ENCODE measurements around the gene TAGLN2.

The TAGLN2 gene

GRCh38 chr1:159870704-159871103 is 54.6 kb downstream of the TAGLN2 start:
- DNase-seq (ENCODE audit: low read depth) = no peak

- no peak for DNase-seq (ENCODE audit: low read depth)
Measured at GRCh38 chr1:159869607-159870006, 55.7 kb downstream of the TAGLN2 start.

- no peak for DNase-seq (ENCODE audit: low read depth)
Measured at GRCh38 chr1:159869173-159869572, 56.1 kb downstream of the TAGLN2 start.

GRCh38 chr1:159868766-159869165 is 56.5 kb downstream of the TAGLN2 start:
- no peak for DNase-seq (ENCODE audit: low read depth)

All from GM04504 (cell line).